HL-60 (cell line): ENCODE measurements around the gene IQSEC3.
"Not testable (repeated sequence)": the region's sequence is repeated elsewhere in the genome, so short reads cannot be mapped to it uniquely, and the experiment has no call there.

Experiments
- CTCF ChIP-seq: IDR thresholded peaks from one replicate; pipeline ENCODE4 v1.5.1; 2011; ENCODE audit warnings: low read length, control low read depth, inconsistent platforms; ENCODE audit not compliant: insufficient read depth
- GABPA ChIP-seq: IDR thresholded peaks from 2 replicates; pipeline ENCODE4 v1.6.1; 2012; ENCODE audit warnings: low read depth
- POLR2AphosphoS5 ChIP-seq: IDR thresholded peaks from 2 replicates; pipeline ENCODE4 v1.6.1; 2012; ENCODE audit warnings: low read depth
- REST ChIP-seq: IDR thresholded peaks from 2 replicates; pipeline ENCODE4 v1.6.1; 2012; ENCODE audit warnings: low read depth; ENCODE audit not compliant: insufficient replicate concordance
- SPI1 ChIP-seq: IDR thresholded peaks from 2 replicates; pipeline ENCODE4 v1.6.1; 2012; ENCODE audit warnings: low read depth, mild to moderate bottlenecking, borderline replicate concordance

GRCh38 chr12:76551-76950, 10.0 kb downstream of the IQSEC3 start:
- not testable (repeated sequence) for TF ChIP-seq CTCF, POLR2AphosphoS5, SPI1, REST, GABPA
